Cardiac fibroblast (primary cell): ENCODE results near the gene GALNS.
A peak's percentile ranks its signal among the peaks of the same experiment; 100 is the strongest.

Source experiments
- DNase-seq, 2 donors: peaks; one replicate each; pipeline versions ENCODE4 v3.0.0 to v3.0.0-alpha.2; 2010; ENCODE audit warnings: low read depth in 2 of 2
- H3K4me3 ChIP-seq, 2 donors: replicated peaks in 1 of 2; 1 replicate in 1 of 2; 2 replicates in 1 of 2; pipeline ENCODE4 v1.5.1; 2011; ENCODE audit warnings: low read depth in 2 of 2, low read length in 2 of 2, mild to moderate bottlenecking in 2 of 2, moderate library complexity in 1 of 2
- TF ChIP-seq, protein P1 (sequence below): IDR thresholded peaks from one replicate; pipeline ENCODE4 v1.5.1; 2011; ENCODE audit warnings: low read depth, mild to moderate bottlenecking, low read length, inconsistent platforms

The GALNS gene

GRCh38 chr16:88782454-88783390, 74.0 kb downstream of the GALNS start:
- peak; percentile 40 to 83 for DNase-seq
- H3K4me3 ChIP-seq = peak overlapping the region; percentile 59 to 71
- TF ChIP-seq, protein P1, sequence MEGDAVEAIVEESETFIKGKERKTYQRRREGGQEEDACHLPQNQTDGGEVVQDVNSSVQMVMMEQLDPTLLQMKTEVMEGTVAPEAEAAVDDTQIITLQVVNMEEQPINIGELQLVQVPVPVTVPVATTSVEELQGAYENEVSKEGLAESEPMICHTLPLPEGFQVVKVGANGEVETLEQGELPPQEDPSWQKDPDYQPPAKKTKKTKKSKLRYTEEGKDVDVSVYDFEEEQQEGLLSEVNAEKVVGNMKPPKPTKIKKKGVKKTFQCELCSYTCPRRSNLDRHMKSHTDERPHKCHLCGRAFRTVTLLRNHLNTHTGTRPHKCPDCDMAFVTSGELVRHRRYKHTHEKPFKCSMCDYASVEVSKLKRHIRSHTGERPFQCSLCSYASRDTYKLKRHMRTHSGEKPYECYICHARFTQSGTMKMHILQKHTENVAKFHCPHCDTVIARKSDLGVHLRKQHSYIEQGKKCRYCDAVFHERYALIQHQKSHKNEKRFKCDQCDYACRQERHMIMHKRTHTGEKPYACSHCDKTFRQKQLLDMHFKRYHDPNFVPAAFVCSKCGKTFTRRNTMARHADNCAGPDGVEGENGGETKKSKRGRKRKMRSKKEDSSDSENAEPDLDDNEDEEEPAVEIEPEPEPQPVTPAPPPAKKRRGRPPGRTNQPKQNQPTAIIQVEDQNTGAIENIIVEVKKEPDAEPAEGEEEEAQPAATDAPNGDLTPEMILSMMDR = no peak

- TF ChIP-seq, protein P1 = no peak
- no peak for DNase-seq
- H3K4me3 ChIP-seq = no peak overlapping the region
These were observed 75.3 kb downstream of the GALNS start for GRCh38 chr16:88781140-88782077.

- no peak for DNase-seq
- TF ChIP-seq, protein P1 = no peak
- no peak overlapping the region for H3K4me3 ChIP-seq
These were observed 76.3 kb downstream of the GALNS start for GRCh38 chr16:88780142-88781062.

GRCh38 chr16:88779406-88780141, 77.2 kb downstream of the GALNS start:
- peak; percentile 47 to 61 for DNase-seq
- H3K4me3 ChIP-seq = peak overlapping the region in 1 of 2 donors; percentile 3
- TF ChIP-seq, protein P1 = no peak

DNA sequence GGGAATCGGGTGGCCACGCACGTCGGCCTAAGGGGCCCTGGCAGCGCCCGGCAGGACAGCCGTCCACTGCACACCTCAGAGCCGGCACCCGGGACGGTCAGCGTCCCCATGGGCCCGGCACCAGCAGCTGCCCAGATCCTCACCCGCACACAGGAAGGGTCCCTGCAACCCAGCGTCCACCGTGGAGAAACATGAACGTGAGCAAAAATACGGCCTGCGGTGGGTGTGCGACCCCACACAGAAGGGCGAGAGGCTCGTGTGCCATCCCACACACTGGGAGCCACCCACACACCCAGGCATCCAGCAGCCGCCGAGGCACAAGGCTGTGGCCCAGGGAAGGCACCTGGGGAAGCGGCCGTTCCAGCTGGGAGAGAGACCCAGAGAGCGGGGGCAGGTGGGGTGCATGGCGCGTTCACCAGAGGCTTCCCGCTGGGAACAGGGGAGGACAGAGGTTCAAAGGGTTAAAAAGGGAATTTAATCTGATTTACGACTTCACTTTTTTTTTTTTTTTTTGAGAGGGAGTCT, 78.1 kb downstream of the GALNS start:
- no peak for DNase-seq
- H3K4me3 ChIP-seq = no peak overlapping the region
- TF ChIP-seq, protein P1 = no peak
